OCI-LY7 (cell line): Measurements from ENCODE around the gene NFX1. TPM values are rescaled to one million over a fixed set of nuclear protein-coding genes. Genes with fewer than 3 reads are reported as not detected.
A peak's percentile ranks its signal among the peaks of the same experiment; 100 is the strongest.

Source experiments
- Bru-seq: library from RNA; stranded (reverse); fragments of 400-500 nt; gene quantifications from one replicate; lab custom pipeline; 2021; lab: Mats Ljungman, UMichigan
- BruChase-seq, 2 experiments: library from RNA; stranded (reverse); fragments of 400-500 nt; gene quantifications; one replicate each; lab custom pipeline; 2021; lab: Mats Ljungman, UMichigan
- BruUV-seq: library from RNA; stranded (reverse); fragments of 400-500 nt; replicated peaks from 2 replicates; lab custom pipeline; 2021; lab: Mats Ljungman, UMichigan
- CTCF ChIA-PET: fragments of 300-600 bp; sonication (Branson Sonifier 250); formaldehyde crosslinking; loops from one replicate; lab custom pipeline; 2022; ENCODE audit warnings: antibody characterized with exemption; ENCODE audit not compliant: unreplicated experiment; lab: Charles Lee
- POLR2A ChIA-PET: fragments of 300-600 bp; sonication (Branson Sonifier 250); formaldehyde crosslinking; loops from one replicate; lab custom pipeline; 2022; ENCODE audit warnings: antibody characterized with exemption; lab: Charles Lee
- DNase-seq: peaks from one replicate; pipeline ENCODE4 v3.0.0-alpha.2; 2015; ENCODE audit warnings: low spot score
- H2AFZ ChIP-seq: fragments of 200-600 bp; sonication (generic), shearing (Covaris generic); 2 replicates; pipeline ENCODE4 v1.6.1; 2014; ENCODE audit warnings: mild to moderate bottlenecking, antibody characterized with exemption, low read length, moderate library complexity
- H3K27ac ChIP-seq: fragments of 200-600 bp; sonication (generic); 2 replicates; pipeline ENCODE4 v1.5.1; 2014; ENCODE audit warnings: mixed run types, low read depth, mild to moderate bottlenecking, moderate library complexity, low read length, inconsistent platforms; ENCODE audit not compliant: poor library complexity, severe bottlenecking
- H3K36me3 ChIP-seq: fragments of 200-600 bp; sonication (generic); 2 replicates; pipeline ENCODE4 v1.6.1; 2014; ENCODE audit warnings: mild to moderate bottlenecking, antibody characterized with exemption, low read length, moderate library complexity, mixed read lengths; ENCODE audit not compliant: insufficient read depth
- H3K4me1 ChIP-seq: fragments of 200-600 bp; sonication (generic); 2 replicates; pipeline ENCODE4 v1.5.1; 2014; ENCODE audit warnings: mild to moderate bottlenecking, low read length; ENCODE audit not compliant: insufficient read depth, poor library complexity, severe bottlenecking
- H3K4me2 ChIP-seq: fragments of 200-600 bp; sonication (generic); 2 replicates; pipeline ENCODE4 v1.6.1; 2014; ENCODE audit warnings: mild to moderate bottlenecking, low read length
- H3K4me3 ChIP-seq: fragments of 200-600 bp; sonication (generic); 2 replicates; pipeline ENCODE4 v1.5.1; 2014; ENCODE audit warnings: mild to moderate bottlenecking, low read depth, low read length; ENCODE audit not compliant: poor library complexity, severe bottlenecking
- H3K79me2 ChIP-seq: fragments of 200-600 bp; sonication (generic); 2 replicates; pipeline ENCODE4 v1.6.1; 2016; ENCODE audit warnings: low read depth, mild to moderate bottlenecking, low read length, moderate library complexity, mixed read lengths; ENCODE audit not compliant: insufficient read depth
- H3K9me2 ChIP-seq: fragments of 200-600 bp; sonication (generic); 2 replicates; pipeline ENCODE4 v1.6.1; 2016; ENCODE audit warnings: mild to moderate bottlenecking, low read length, mixed read lengths; ENCODE audit not compliant: insufficient read depth
- H3K9me3 ChIP-seq: fragments of 200-600 bp; sonication (generic); 2 replicates; pipeline ENCODE4 v1.6.1; 2014; ENCODE audit warnings: mild to moderate bottlenecking, mixed run types, low read length, mixed read lengths
- H4K20me1 ChIP-seq: fragments of 200-600 bp; sonication (generic); 2 replicates; pipeline ENCODE4 v1.6.1; 2014; ENCODE audit warnings: mild to moderate bottlenecking, antibody characterized with exemption, low read length, moderate library complexity, mixed read lengths; ENCODE audit not compliant: insufficient read depth
- EZH2phosphoT487 ChIP-seq: fragments of 200-600 bp; sonication (generic); IDR thresholded peaks from 2 replicates; pipeline ENCODE4 v1.6.1; 2018; ENCODE audit warnings: low read depth, borderline replicate concordance, mild to moderate bottlenecking, mixed run types, antibody characterized with exemption, low read length, moderate library complexity, mixed read lengths
- intact Hi-C: fragments of 100-400 bp; cut with micrococcal nuclease; formaldehyde crosslinking; loops from one replicate; pipeline ENCODE4 v1.10.0; 2022; ENCODE audit not compliant: unreplicated experiment
- long read RNA-seq: library from polyadenylated mRNA; stranded (forward); transcript quantifications from one replicate; pipeline ENCODE4 v2.0.0, GENCODE V29; 2022
- total RNA-seq, 2 experiments: library from RNA; depleted of rRNA in 1 of 2; stranded (reverse); fragments of >200 nt in 1 of 2; shearing (Covaris generic) in 1 of 2; gene quantifications; 2 replicates each; pipeline ENCODE4 v1.2.3, GENCODE V29; 2014 to 2022
- TF ChIP-seq, protein P1 (sequence below): fragments of 200-600 bp; sonication (generic); conservative IDR thresholded peaks from 2 replicates; pipeline ENCODE4 v1.5.1; 2014; ENCODE audit warnings: mild to moderate bottlenecking, antibody characterized with exemption, low read length, moderate library complexity, mixed read lengths

The NFX1 gene
- total RNA-seq (2014; rRNA removed; shearing (Covaris generic)) = 32.3 and 35.8 TPM in 2 replicates
- total RNA-seq (2022) = 53.9 and 58.3 TPM in 2 replicates
- percentile 89 among the genes with signal in this experiment for Bru-seq, nascent RNA
- BruChase-seq, experiment 1, labeled RNA remaining after a 6-hour chase = percentile 80 among the genes with signal in this experiment
- BruChase-seq, experiment 2, labeled RNA remaining after a 2-hour chase = percentile 83 among the genes with signal in this experiment
- long read RNA-seq, full-length matches to known transcripts = 29 of 117 reads
- long read RNA-seq, partial matches to known transcripts = 54 of 117 reads
- long read RNA-seq, other reads (novel, unspliced or antisense) = 34 of 117 reads

GRCh38 chr9:33290247-33291030 lies at the start of gene NFX1:
TSS of gene NFX1 (plus strand) at chr9:33290516. CDS start at chr9:33290573, 57 bp downstream.
- H3K36me3 ChIP-seq = peaks cover 38% of the 10 kb centered on the region
- POLR2A ChIA-PET = interaction anchor here (0.6 to 1.3 kb wide), 11 partner anchors 8 to 572 kb away, joined by 3 to 7 read pairs (median 4); partner anchors contain the start of genes BAG1, CHMP5 and DNAJA1
- no peaks in the 10 kb centered on the region for H3K9me2 ChIP-seq
- H4K20me1 ChIP-seq = no peaks in the 10 kb centered on the region
- H3K4me3 ChIP-seq = peak within 1 kb of the TSS; percentile 88
- peak within 1 kb of the TSS; percentile 97 for H3K27ac ChIP-seq
- no peak for TF ChIP-seq EZH2phosphoT487
- TF ChIP-seq, protein P1, sequence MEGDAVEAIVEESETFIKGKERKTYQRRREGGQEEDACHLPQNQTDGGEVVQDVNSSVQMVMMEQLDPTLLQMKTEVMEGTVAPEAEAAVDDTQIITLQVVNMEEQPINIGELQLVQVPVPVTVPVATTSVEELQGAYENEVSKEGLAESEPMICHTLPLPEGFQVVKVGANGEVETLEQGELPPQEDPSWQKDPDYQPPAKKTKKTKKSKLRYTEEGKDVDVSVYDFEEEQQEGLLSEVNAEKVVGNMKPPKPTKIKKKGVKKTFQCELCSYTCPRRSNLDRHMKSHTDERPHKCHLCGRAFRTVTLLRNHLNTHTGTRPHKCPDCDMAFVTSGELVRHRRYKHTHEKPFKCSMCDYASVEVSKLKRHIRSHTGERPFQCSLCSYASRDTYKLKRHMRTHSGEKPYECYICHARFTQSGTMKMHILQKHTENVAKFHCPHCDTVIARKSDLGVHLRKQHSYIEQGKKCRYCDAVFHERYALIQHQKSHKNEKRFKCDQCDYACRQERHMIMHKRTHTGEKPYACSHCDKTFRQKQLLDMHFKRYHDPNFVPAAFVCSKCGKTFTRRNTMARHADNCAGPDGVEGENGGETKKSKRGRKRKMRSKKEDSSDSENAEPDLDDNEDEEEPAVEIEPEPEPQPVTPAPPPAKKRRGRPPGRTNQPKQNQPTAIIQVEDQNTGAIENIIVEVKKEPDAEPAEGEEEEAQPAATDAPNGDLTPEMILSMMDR = no peak
- intact Hi-C loops = loop anchor here (1.0 to 10.0 kb wide), 4 partner anchors 26 to 754 kb away; partner anchors contain the start of genes BAG1, NOL6 and UBAP2
- peaks cover 51% of the 10 kb centered on the region for H3K79me2 ChIP-seq
- no TSS peak for BruUV-seq
- H3K9me3 ChIP-seq = no peaks in the 10 kb centered on the region
- peak; percentile 99 for DNase-seq
- H2AFZ ChIP-seq = peak within 1 kb of the TSS; percentile 56; the same call in 1 of the 2 replicates
- CTCF ChIA-PET = no interaction called here
- H3K4me1 ChIP-seq = peaks cover 62% of the 10 kb centered on the region
- H3K4me2 ChIP-seq = peak within 1 kb of the TSS; percentile 76

DNA sequence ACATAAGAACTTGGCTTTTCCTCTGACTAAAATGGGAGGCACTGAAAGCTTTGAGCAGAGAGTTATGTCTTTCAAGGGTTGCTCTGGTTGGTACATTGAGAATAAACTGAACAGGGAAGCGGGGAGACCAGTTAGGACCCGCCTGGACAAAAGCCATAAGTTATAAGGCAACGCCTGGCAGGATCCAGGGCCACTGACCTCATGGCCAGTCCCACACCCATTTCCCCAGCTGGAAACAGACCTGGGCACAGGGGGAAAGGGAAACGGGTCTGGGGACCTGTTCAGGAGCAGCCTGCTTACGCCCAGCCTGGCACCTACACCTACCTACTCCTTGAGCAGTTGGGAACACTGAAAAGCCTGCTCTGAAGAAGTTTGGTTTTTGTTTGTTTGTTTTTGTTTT lies 49.0 kb upstream of the NFX1 start:
- H3K79me2 ChIP-seq = no peaks in the 10 kb centered on the region
- no peaks in the 10 kb centered on the region for H4K20me1 ChIP-seq
- no peak overlapping the region for H2AFZ ChIP-seq
- no peaks in the 10 kb centered on the region for H3K9me2 ChIP-seq
- POLR2A ChIA-PET = interaction anchor here (0.5 to 1.2 kb wide), 2 partner anchors 22 to 174 kb away, joined by 3 to 4 read pairs; no protein-coding TSS in a partner anchor
- no peak overlapping the region for H3K4me2 ChIP-seq
- no peaks in the 10 kb centered on the region for H3K4me1 ChIP-seq
- no peak for DNase-seq
- no peak overlapping the region for H3K4me3 ChIP-seq
- no peaks in the 10 kb centered on the region for H3K36me3 ChIP-seq
- TF ChIP-seq, protein P1 = no peak
- no peak for TF ChIP-seq EZH2phosphoT487
- H3K27ac ChIP-seq = no peak overlapping the region
- CTCF ChIA-PET = no interaction called here
- no peaks in the 10 kb centered on the region for H3K9me3 ChIP-seq
- intact Hi-C loops = no loop called here
- no TSS peak for BruUV-seq
